T-helper 2 cell treated with Interferon-gamma antibody and Interleukin-4, amounts not matched to agents 100 ng/mL and 5 ng/mL, for 36 hours (primary cell): ENCODE measurements around the gene KRT38. TPM values are rescaled to one million over a fixed set of nuclear protein-coding genes. Genes with fewer than 3 reads are reported as not detected.
"Not testable (repeated sequence)": the region's sequence is repeated elsewhere in the genome, so short reads cannot be mapped to it uniquely, and the experiment has no call there.

ENCODE experiments used
- intact Hi-C: fragments of 100-400 bp; cut with micrococcal nuclease; formaldehyde crosslinking; loops from one replicate; pipeline ENCODE4 v1.15.1; 2023
- total RNA-seq: library from RNA; stranded (reverse); gene quantifications from 2 replicates; pipeline ENCODE4 v1.2.3, GENCODE V29; 2022

KRT38 gene
- total RNA-seq, 1 donor from 2014 or later, result not detected

DNA sequence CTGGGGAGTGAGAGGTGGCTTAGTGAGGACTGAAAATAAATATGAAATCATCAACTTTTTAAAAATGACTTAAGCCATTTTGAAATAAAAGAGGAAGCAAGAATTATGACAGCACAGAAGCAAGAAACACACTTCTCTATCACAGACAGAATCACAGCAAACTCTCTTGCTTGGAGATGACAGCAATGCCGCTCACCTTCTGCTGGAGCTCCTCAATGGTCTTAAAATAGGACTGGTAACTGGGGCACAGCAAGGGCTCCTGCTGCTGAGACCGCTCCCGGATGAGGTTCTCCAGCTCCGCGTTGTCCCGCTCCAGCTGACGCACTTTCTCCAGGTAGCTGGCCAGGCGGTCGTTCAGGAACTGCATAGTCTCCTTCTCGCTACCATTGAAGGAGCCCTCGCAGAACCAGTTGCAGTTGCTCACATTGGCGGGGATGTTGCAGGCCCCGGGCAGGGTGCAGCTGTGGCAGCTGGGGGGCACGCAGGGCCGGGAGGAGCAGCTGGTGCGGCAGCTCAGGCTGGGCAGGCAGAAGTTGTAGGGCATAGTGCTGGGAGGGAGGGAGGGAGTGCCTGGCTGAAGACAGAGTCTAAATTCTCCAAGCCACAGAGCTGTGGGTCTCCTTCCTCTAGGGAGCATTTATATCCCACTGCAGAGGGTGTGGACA lies 43.7 kb downstream of the KRT38 start, which contains the start of gene KRT31:
KRT31 (minus strand) TSS at position 613 of the 665 bp plus-strand sequence; CDS start at position 544, 69 bp downstream.
- intact Hi-C loops, result no loop called here

DNA sequence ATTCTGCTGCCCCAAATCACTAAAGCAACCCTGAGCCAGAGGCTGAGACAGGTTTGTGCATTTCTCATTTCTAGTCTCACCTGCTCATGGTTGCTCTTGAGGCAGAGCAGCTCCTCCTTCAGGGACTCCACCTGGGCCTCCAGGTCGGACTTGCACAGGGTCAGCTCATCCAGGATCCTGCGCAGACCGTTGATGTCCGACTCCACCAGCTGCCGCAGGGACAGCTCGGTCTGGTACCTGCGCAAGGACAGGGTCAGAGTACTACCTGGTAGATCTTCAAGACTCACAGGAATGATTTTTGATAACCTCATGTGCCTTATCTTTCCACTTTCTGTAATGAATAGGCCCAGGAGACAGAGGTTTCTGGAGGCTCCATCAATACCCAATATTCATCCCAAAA lies 44.4 kb downstream of the KRT38 start:
- intact Hi-C loops, result no loop called here

- intact Hi-C loops, result no loop called here
Observed at GRCh38 chr17:41395611-41396010, 45.2 kb downstream of the KRT38 start.

GRCh38 chr17:41395044-41395443 lies 45.7 kb downstream of the KRT38 start:
- intact Hi-C loops, result not testable (repeated sequence)

GRCh38 chr17:41394254-41394996 lies 46.4 kb downstream of the KRT38 start:
- intact Hi-C loops, result no loop called here

- intact Hi-C loops, result no loop called here
Observed at GRCh38 chr17:41393826-41394225, 47.0 kb downstream of the KRT38 start.

GRCh38 chr17:41393294-41393693 lies 47.5 kb downstream of the KRT38 start:
- intact Hi-C loops, result no loop called here

- intact Hi-C loops, result no loop called here
Observed at GRCh38 chr17:41392278-41392677, 48.5 kb downstream of the KRT38 start.

DNA sequence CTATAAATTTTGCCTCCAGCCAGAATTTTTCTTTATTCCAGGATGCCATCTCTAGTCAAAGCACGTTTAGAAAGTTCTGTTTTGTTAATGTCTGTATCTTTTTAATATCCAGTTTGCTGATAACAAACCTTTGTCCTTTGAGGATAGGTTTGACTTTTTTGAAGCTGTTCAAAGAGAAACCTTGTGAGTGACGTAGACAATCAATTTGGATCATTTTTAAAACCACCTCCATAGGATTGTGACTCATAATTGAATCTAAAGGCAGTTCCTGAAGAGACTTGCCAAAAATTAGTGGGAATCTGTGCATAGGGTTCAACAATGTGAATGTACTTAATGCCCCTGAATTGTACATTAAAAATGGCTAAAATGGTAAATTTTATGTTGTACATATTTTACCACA lies 49.2 kb downstream of the KRT38 start:
- intact Hi-C loops, result no loop called here

GRCh38 chr17:41390411-41390938 lies 50.3 kb downstream of the KRT38 start:
- intact Hi-C loops, result no loop called here

DNA sequence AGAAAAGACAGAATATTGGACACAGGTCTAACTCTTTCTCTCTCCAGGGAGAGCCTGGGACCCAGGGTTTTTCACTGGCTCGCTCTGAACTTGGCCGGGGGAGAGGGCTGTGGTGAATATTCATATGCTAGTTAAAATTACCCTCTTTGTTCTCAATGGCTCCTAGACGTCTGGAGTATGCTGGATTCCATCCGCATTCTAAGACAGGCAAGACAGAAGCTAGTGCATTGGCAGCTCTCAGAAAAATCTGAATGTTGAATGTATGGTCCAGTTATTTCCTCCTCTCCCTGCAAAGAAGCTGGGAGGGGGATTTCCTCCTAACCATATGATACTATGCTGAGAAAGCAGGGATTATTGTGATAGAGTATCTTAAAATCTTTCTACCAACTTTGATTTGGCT lies 53.1 kb downstream of the KRT38 start:
- intact Hi-C loops, result no loop called here

DNA sequence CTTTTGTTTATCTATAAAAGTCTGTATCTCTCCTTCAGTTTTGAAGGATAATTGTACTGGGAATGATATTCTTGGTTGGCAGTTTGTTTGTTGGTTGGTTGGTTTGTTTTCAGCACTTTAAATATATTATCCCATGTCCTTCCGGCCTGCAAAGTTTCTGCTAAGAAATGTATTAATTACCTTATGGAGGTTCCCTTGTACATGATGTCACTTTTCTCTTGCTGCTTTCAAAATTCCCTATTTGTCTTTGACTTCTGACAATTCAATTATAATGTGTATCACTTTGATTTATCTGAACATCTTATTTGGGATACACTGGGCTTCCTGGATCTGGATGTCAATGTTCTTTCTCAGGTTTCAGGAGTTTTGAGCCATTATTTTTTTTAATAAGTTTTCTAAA lies 54.6 kb downstream of the KRT38 start:
- intact Hi-C loops, result no loop called here

Other genes starting within 250 kb of the KRT38 start
- not detected in 2 replicates for gene KRTAP9-2, start 214.3 kb downstream of the KRT38 start, total RNA-seq
- gene KRTAP9-3, start 208.5 kb downstream of the KRT38 start, total RNA-seq, result not detected in 2 replicates
- not detected in 2 replicates for gene KRTAP9-8, start 203.0 kb downstream of the KRT38 start, total RNA-seq
- gene KRTAP9-4, start 191.3 kb downstream of the KRT38 start, total RNA-seq, result not detected in 2 replicates
- gene KRTAP9-9, start 185.6 kb downstream of the KRT38 start, total RNA-seq, result not detected in 2 replicates
- not detected in 2 replicates for gene KRTAP9-6, start 175.6 kb downstream of the KRT38 start, total RNA-seq
- not detected in 2 replicates for gene KRTAP9-7, start 165.3 kb downstream of the KRT38 start, total RNA-seq
- not detected in 2 replicates for gene KRTAP29-1, start 138.1 kb downstream of the KRT38 start, total RNA-seq
- gene KRTAP16-1, start 131.7 kb downstream of the KRT38 start, total RNA-seq, result not detected in 2 replicates
- gene KRTAP17-1, start 125.3 kb downstream of the KRT38 start, total RNA-seq, result not detected in 2 replicates
- not detected in 2 replicates for gene KRT33A, start 90.2 kb downstream of the KRT38 start, total RNA-seq
- not detected in 2 replicates for gene KRT33B, start 71.2 kb downstream of the KRT38 start, total RNA-seq
- not detected in 2 replicates for gene KRT34, start 58.7 kb downstream of the KRT38 start, total RNA-seq
- gene KRT31, start 43.4 kb downstream of the KRT38 start, total RNA-seq, result not detected in 2 replicates
- gene KRT37, start 16.4 kb downstream of the KRT38 start, total RNA-seq, result not detected in 2 replicates
- gene KRT32, start 26.4 kb upstream of the KRT38 start, total RNA-seq, result not detected in 2 replicates
- gene KRT35, start 40.2 kb upstream of the KRT38 start, total RNA-seq, result not detected in 2 replicates
- not detected in 2 replicates for gene KRT36, start 48.9 kb upstream of the KRT38 start, total RNA-seq
- not detected in 2 replicates for gene KRT13, start 64.6 kb upstream of the KRT38 start, total RNA-seq
- not detected in 2 replicates for gene KRT15, start 77.9 kb upstream of the KRT38 start, total RNA-seq
- not detected in 2 replicates for gene KRT19, start 87.3 kb upstream of the KRT38 start, total RNA-seq
- gene KRT9, start 131.1 kb upstream of the KRT38 start, total RNA-seq, result not detected in 2 replicates
- not detected in 2 replicates for gene KRT14, start 145.9 kb upstream of the KRT38 start, total RNA-seq
- gene KRT16, start 171.8 kb upstream of the KRT38 start, total RNA-seq, result not detected in 2 replicates
- gene KRT17, start 183.6 kb upstream of the KRT38 start, total RNA-seq, result 0.86 TPM in 1 of 2 replicates, not detected in the other
- 751 and 753 TPM in 2 replicates for gene EIF1, start 247.9 kb upstream of the KRT38 start, total RNA-seq